MCF 10A (cell line): ENCODE data around the gene INAFM2. TPM values are rescaled to one million over a fixed set of nuclear protein-coding genes. Genes with fewer than 3 reads are reported as not detected.

ENCODE experiments used
- BruUV-seq: library from RNA; stranded (reverse); fragments of 400-500 nt; replicated peaks from 2 replicates; lab custom pipeline; 2021; lab: Mats Ljungman, UMichigan
- CTCF ChIA-PET: fragments of 300-600 bp; sonication (Branson Sonifier 250); formaldehyde crosslinking; extraction: SDS; loops from one replicate; lab custom pipeline; 2021; ENCODE audit warnings: antibody characterized with exemption, inconsistent platforms; lab: Yijun Ruan, JAX
- POLR2A ChIA-PET: fragments of 300-600, 350-650 bp; sonication (Branson Sonifier 250); formaldehyde crosslinking; extraction: SDS; loops from one replicate; lab custom pipeline; 2020; ENCODE audit warnings: antibody characterized with exemption, inconsistent platforms; lab: Yijun Ruan, JAX
- DNase-seq: peaks from one replicate; pipeline ENCODE4 v3.0.0-alpha.2; 2018; ENCODE audit not compliant: unreplicated experiment
- H3K27ac Mint-ChIP-seq: one replicate; pipeline ENCODE4 v1.8.0; 2022; ENCODE audit warnings: mild to moderate bottlenecking, low read depth, mixed read lengths; ENCODE audit not compliant: unreplicated experiment
- H3K27me3 Mint-ChIP-seq: one replicate; pipeline ENCODE4 v1.8.0; 2022; ENCODE audit warnings: mixed read lengths; ENCODE audit not compliant: insufficient read depth, unreplicated experiment
- H3K36me3 Mint-ChIP-seq: one replicate; pipeline ENCODE4 v1.8.0; 2022; ENCODE audit warnings: mild to moderate bottlenecking, moderate library complexity, mixed read lengths; ENCODE audit not compliant: insufficient read depth, unreplicated experiment
- H3K4me1 Mint-ChIP-seq: one replicate; pipeline ENCODE4 v1.8.0; 2022; ENCODE audit warnings: mixed read lengths; ENCODE audit not compliant: insufficient read depth, unreplicated experiment
- H3K4me3 Mint-ChIP-seq: one replicate; pipeline ENCODE4 v1.8.0; 2022; ENCODE audit warnings: mild to moderate bottlenecking, moderate library complexity, mixed read lengths; ENCODE audit not compliant: unreplicated experiment
- H3K9me3 Mint-ChIP-seq: one replicate; pipeline ENCODE4 v1.8.0; 2022; ENCODE audit warnings: mixed read lengths; ENCODE audit not compliant: unreplicated experiment
- CTCF ChIP-seq: fragments of 200-600 bp; IDR thresholded peaks from one replicate; pipeline ENCODE4 v1.8.0; 2022; ENCODE audit warnings: antibody characterized with exemption, mild to moderate bottlenecking; ENCODE audit not compliant: unreplicated experiment
- intact Hi-C: fragments of 100-400 bp; cut with micrococcal nuclease; formaldehyde crosslinking; loops from 2 replicates; pipeline ENCODE4 v1.14.1; 2022
- total RNA-seq: library from RNA; stranded (reverse); gene quantifications from 2 replicates; pipeline ENCODE4 v1.2.3, GENCODE V29; 2022

The INAFM2 gene
- total RNA-seq, 1 experiment from 2014 or later: 15.7 TPM

- Mint-ChIP-seq H3K9me3 (no peaks in the 10 kb centered on the region), H3K36me3 (peaks cover 14% of the 10 kb centered on the region), H3K4me3 (peak overlapping the region; percentile 69), H3K27ac (no peak overlapping the region), H3K4me1 (peaks cover 38% of the 10 kb centered on the region), H3K27me3 (no peaks in the 10 kb centered on the region)
- intact Hi-C loops: no loop called here
- no TSS peak for BruUV-seq
- no peak for TF ChIP-seq CTCF
- ChIA-PET CTCF (interaction anchor here (0.6 to 7.5 kb wide), 7 partner anchors 13 to 97 kb away, joined by 3 to 105 read pairs (median 6); partner anchors contain the start of gene CCDC9B), POLR2A (interaction anchor here (0.6 to 5.7 kb wide), 6 partner anchors 11 to 244 kb away, joined by 3 to 62 read pairs (median 3); partner anchors contain the start of genes CCDC9B, KNSTRN and RPUSD2)
- no peak for DNase-seq
Observed at GRCh38 chr15:40325188-40325587, 1.7 kb downstream of the INAFM2 start.

GRCh38 chr15:40325700-40326099 lies 2.2 kb downstream of the INAFM2 start:
- Mint-ChIP-seq H3K36me3 (peaks cover 14% of the 10 kb centered on the region), H3K9me3 (no peaks in the 10 kb centered on the region), H3K27ac (no peak overlapping the region), H3K4me3 (no peak overlapping the region), H3K27me3 (no peaks in the 10 kb centered on the region), H3K4me1 (peaks cover 41% of the 10 kb centered on the region)
- BruUV-seq: no TSS peak
- intact Hi-C loops: no loop called here
- ChIA-PET CTCF (interaction anchor here (0.5 to 7.5 kb wide), 6 partner anchors 13 to 100 kb away, joined by 3 to 105 read pairs (median 8); partner anchors contain the start of gene CCDC9B), POLR2A (interaction anchor here (0.6 to 5.7 kb wide), 5 partner anchors 12 to 239 kb away, joined by 3 to 62 read pairs (median 3); partner anchors contain the start of genes CCDC9B and KNSTRN)
- no peak for DNase-seq
- no peak for TF ChIP-seq CTCF

GRCh38 chr15:40327457-40327856 lies 4.0 kb downstream of the INAFM2 start:
- ChIA-PET CTCF (interaction anchor here (0.6 to 7.5 kb wide), 14 partner anchors 7 to 110 kb away, joined by 3 to 105 read pairs (median 4); partner anchors contain the start of gene CCDC9B), POLR2A (interaction anchor here (5.7 kb wide), 1 partner anchor 12 kb away, joined by 62 read pairs; the partner anchor contains the start of gene CCDC9B)
- Mint-ChIP-seq H3K9me3 (no peaks in the 10 kb centered on the region), H3K36me3 (peaks cover 19% of the 10 kb centered on the region), H3K4me3 (no peak overlapping the region), H3K27me3 (no peaks in the 10 kb centered on the region), H3K4me1 (peaks cover 38% of the 10 kb centered on the region), H3K27ac (no peak overlapping the region)
- no peak for TF ChIP-seq CTCF
- DNase-seq: no peak
- no TSS peak for BruUV-seq
- intact Hi-C loops: no loop called here

- Mint-ChIP-seq H3K9me3 (no peaks in the 10 kb centered on the region), H3K27ac (no peak overlapping the region), H3K4me3 (no peak overlapping the region), H3K4me1 (peaks cover 41% of the 10 kb centered on the region), H3K36me3 (peaks cover 19% of the 10 kb centered on the region), H3K27me3 (no peaks in the 10 kb centered on the region)
- ChIA-PET CTCF (interaction anchor here (0.6 to 7.5 kb wide), 9 partner anchors 8 to 54 kb away, joined by 3 to 105 read pairs (median 4); partner anchors contain the start of gene CCDC9B), POLR2A (interaction anchor here (0.7 to 5.7 kb wide), 4 partner anchors 11 to 54 kb away, joined by 3 to 62 read pairs (median 4); partner anchors contain the start of genes CCDC9B and KNSTRN)
- no peak for TF ChIP-seq CTCF
- no TSS peak for BruUV-seq
- DNase-seq: no peak
- intact Hi-C loops: no loop called here
Observed at GRCh38 chr15:40328176-40328575, 4.7 kb downstream of the INAFM2 start.
